ENCODE results near the gene KRT83.
"Not testable (repeated sequence)": the region's sequence is repeated elsewhere in the genome, so short reads cannot be mapped to it uniquely, and the experiment has no call there.

The KRT83 gene

DNA sequence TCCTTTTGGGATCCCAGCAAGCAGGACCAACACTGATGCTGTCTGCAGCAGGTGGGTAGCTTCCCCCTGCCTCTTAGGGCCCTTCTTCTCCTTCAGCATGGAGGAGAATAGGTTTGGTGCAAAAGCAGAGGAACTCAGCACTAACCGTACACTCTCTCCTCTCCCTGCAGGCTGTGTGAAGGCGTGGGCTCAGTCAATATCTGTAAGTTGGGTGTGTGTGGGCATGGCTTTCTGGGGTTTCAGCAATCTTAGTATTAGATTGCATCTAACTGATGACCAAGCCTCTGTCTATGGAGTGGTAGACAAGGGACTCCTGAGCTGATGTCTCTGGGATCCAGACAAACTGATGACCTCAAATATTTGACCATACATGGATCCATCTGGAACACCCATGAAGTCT is 31.8 kb upstream of the KRT83 start:
- no peak for DNase-seq

DNA sequence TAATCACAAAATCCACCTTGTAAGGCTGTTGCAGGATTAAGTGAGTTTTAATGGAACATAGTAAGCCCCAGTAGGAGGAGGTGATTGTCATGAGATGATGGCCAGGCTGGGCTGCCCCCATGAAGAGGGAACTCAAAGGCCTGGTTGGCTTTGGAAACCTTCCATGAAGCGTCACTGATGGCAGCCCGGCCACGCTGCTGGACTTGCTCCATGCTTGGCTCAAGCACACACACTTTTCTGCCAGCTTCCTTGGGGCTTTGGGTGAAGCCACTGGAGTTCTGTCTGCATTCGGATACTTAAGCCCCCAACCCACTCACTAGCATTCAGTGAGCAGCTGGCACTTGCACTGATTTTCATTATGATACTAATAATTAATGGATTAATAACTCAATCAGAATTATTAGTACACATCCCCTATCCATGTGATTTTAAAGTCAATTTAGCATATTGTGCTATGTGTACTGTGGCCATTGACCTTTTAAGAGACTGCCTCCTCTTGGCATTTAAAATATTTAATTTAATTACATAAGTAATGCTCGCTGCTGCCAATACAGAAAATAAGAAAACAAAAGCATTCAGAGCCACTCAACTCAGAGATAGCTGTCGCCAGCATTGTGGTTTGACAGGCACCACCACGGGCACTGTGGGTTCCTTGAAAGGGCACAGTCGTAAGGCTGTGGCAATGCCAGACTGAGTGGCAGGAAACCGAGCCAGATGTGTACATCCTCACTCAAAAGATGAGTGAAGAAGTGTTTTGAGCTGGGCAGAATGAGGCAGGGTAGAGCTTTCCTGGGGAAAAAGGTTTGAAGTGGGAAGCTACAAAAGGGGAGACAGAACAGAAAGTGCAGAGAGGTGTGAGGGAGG is 30.2 kb upstream of the KRT83 start:
- no peak for DNase-seq

DNA sequence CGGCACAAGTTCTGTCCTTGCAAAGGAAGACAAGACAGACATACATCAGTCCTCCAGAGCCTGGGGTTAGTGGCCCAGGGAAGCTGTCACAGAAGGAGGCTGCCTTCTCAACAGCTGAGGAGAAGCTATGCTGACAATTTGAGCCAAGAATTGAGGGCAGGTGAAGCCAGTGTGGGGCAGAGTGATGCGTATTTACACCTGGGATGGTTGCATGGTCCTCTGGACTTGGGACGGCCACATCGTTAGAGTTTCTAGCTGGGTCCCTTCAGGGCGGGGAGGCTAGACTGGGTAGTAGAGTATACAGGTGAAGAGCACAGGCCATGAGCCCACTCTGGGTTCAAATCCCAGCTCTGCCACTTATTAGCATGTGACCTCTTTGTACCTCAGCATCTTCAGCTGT is 29.6 kb upstream of the KRT83 start:
- DNase-seq = no peak

DNA sequence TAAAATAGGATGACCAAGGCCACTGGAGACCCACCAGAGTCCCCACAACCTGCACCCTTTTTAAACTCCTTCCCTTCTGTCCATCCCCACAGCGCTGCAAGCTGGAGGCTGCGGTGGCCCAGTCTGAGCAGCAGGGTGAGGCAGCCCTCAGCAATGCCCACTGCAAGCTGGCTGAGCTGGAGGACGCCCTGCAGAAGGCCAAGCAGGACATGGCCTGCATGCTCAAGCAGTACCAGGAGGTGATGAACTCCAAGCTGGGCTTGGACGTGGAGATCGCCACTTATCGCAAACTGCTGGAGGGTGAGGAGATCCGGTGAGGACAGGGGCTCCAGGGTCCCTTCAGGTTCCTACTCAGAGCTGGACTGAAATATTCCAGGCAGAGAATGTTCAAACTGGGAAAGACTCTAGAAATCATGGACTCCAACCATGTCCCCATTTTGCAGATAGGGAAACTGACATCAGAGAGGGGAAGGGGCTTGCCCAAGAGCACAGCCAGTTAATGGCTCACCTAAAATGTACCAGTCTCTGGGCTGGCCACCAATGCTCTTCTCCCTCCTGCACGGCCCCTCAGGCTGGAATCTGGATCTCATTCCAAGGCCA is 28.9 kb upstream of the KRT83 start:
- DNase-seq = no peak

DNA sequence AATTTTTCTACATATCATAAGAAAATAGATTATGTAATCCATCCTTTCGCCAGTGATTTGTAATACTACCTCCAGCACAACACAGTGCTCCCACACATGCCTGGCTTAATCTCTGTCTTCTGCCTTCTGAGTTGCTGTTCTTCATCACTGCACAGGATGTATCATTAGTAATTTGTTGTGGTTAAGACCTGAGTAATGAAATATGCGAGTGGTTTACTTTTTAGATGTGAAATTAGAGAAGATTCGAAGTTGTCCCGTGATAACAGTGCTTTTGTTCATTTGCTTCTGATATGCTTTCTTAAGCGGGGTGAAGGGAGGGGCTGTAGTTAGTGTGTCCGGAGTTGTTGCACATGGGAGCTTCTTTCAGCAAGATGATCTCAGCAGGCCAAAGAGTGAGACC is 28.0 kb upstream of the KRT83 start:
- no peak for DNase-seq

DNA sequence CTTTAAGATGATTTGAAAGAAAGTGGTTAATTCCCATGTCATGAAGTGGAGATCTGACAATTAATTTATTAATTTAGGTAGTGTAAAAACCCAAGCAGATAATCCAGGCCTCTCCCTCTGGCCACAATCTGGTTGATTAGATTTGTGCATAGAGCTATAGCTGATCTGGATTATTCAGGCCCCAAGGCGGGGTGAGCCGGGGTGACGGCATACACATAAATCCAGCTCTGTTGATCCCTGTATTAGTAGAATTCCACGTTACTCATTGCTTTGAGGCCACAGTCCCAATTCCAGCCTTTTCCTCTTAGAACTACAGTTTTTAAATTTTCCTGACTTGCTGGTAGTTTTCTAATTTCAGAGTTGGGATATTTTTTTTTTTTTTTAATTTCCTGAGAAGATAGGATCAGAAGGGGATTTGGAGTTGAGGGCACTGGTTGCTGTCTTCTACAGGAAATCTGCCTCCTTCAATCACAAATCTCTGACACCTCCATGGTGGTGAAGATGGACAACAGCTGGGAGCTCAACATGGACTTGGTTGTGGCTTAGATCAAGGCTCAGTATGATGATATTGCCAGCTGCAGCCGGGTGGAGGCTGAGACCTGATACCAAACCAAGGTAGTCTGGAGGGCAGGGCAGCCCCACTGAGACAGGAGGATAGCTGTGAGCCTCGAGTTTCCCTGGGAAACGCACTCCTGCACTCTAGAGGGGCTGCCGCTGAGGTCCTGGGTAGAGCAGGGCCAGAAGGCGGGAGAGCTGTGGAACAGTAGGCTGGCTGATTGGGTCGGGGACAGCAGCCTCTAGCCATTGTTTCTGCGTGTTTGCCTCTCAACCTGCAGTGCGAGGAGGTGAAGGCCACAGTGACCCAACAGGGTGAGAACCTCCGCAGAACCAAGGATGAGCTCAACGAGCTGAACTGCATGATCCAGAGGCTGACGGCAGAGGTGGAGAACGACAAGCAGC is 26.6 kb upstream of the KRT83 start:
- no peak for DNase-seq

DNA sequence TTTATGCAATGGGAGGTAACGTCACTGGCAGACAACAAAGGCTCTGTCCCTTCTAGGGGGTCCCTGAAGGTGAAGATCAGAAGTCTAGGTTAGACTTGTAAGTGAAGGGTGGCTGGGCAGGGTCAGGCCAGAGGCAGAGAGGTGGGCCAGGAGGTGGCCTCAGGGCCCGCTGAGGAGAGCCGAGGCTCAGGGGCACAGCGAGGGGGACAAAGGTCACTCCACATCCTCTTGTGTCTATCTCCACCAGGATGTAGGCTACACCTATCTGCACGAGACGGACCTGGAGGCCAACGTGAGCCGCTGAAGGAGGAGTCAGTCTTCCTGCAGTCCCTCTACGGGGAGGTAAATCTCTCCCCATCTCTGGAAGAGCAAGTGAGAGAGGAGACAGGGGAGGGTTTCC is 25.8 kb upstream of the KRT83 start:
- DNase-seq = no peak

DNA sequence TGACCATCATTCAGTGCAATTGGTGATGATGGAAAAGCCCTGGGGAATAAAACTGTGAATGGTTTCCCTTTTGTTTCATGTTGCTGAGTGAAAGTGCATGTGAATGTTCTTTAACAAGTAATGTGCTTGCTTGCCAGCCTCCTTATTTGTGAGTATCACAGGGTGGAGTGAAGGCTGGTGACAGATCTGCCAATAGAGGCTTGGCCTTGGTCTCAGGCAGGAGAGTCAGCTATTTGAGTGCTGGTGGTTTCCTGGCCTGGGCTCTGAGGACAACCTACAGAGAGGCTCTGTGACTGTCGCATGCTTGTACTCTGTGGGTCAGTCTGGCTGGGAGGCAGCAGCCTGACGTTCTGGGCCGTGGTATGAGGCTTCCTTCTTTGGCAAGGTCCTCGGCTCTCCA is 25.4 kb upstream of the KRT83 start:
- DNase-seq = no peak

DNA sequence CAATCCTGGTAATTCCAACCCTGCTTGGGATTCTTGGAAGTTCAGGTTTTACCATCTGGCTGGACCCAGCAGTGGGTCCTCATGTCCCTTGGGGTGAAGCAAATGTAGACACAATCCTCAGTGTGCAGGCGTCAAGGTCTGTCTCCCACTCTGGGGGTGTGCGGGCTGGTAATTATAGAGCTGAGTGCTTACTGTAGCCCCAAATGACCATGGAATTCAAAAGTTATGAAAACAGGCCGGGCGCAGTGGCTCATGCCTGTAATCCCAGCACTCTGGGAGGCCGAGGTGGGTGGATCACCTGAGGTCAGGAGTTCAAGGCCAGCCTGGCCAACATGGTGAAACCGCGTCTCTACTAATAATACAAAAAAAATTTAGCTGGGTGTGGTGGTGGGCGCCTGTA is 23.8 kb upstream of the KRT83 start:
- DNase-seq = not testable (repeated sequence)

DNA sequence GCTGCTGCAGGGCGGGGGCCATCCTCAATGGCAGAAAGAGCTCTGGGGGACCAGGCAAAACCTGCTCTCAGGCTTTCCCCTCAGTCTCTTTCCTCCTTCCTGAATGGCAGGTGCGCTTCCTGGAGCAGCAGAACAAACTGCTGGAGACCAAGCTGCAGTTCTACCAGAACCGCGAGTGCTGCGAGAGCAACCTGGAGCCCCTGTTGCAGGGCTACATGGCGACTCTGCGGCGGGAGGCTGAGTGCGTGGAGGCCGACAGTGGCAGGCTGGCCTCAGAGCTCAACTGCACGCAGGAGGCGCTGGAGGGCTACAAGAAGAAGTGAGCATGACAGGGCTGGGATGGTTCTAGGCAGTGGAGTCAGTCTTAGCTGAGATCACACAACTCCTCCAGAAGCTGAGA is 22.9 kb upstream of the KRT83 start:
- no peak for DNase-seq

DNA sequence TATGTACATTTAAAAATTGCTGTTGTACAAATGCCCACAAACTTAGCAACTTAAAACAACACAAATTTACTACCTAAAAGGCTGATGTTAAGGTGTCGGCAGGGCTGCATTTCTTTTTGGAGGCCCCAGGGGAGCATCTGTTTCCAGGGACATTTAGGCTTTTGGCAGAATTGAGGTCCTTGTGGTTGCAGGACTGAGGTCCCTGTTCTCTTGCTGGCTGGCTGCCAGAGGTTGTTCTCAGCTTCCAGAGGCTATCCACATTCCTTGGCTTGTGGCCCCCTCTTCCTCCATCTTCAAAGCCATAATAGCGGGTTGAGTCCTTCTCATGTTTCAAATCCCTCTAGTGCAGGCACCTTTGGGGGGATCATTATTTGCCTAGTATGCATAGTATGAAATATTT is 22.4 kb upstream of the KRT83 start:
- no peak for DNase-seq

DNA sequence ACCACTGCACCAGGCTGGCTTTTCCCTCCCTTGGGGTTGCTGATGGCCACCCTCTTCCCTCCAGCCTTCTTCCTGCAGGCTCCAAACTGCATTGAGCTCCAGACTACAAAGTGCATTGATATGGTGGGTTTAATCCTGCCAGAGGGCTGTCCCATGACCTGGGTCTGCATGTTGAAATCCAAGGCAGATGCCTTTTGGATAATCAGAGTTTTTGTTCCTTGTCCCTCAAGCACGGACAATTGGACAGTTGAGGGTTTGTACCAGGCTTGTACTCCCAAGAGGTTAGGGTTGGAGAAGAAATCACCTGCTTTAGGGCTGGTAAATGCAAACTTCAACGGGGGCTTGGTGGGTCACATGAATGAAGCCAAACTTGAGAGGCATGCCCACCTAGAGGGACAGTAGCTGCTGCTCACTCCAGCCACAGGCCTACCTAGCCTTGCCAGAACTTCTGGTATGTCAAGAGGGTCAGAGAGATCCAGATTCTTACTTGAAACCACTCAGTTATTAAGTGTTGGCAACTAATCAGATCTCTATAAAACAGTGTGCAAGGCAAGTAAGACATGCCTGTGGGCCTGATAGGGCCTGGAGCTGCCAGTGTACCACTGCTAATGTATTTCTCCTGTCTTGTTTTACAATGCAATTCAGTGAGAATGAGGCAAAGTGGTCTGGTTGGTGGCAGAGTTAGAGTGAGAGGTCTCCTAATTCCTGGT is 21.7 kb upstream of the KRT83 start:
- no peak for DNase-seq

DNA sequence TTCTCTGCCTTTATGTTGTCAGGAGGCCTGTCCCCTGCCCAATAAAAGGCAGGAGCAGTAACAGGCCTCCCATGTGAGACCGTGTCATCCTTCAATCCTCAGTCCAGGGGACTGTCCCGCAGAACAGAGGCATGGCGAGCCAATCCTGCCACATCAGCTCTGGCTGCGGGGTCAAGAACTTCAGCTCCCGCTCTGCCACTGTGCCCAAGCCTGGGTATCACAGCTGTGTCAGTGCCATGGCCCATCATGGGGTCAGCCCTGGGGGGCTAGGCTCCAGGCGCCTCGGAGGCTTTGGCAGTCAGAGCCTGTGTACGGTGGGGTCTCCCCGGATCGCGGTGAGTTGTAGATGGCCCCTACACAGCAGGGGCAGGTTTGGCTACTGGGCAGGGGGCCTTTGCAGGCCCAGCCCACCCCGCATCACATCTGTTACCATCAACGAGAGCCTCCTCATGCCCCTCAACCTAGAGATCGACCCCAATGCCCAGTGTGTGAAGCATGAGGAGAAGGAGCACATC is 19.9 kb upstream of the KRT83 start:
- DNase-seq = no peak

DNA sequence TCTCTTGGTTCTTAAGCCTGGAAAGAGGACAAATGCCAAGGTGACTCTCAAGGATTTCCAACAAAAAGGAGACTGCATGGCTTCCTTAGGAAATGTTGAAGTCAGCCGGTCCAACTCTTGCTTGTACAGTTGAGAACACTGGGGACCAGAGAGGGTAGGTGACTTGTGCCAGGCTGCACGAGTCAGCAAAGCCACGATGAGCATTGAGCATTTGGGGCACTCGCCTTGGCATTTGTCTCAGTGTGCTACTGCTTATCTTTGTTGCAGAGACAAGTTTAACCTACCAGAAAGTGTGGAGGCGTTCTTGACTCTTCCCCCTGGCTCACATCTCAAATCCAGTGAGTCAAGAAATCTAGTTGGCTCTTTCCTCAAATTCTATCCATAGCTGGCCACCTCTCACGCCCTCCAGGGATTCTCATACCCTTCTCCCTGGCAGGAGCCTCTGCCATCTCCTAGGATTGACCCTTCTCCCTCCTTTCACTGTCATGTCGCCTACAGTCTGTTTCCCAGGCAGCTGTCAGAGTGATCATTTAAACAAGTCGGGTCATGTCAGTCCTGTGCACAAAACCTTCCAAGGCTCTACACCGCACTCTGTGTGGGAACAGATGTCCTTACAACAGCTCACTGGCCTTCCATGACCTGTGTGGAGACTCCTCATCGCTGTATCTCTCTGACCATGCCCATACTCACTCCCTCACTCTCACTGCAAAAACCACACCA is 17.2 kb upstream of the KRT83 start:
- DNase-seq = peak; percentile 35

DNA sequence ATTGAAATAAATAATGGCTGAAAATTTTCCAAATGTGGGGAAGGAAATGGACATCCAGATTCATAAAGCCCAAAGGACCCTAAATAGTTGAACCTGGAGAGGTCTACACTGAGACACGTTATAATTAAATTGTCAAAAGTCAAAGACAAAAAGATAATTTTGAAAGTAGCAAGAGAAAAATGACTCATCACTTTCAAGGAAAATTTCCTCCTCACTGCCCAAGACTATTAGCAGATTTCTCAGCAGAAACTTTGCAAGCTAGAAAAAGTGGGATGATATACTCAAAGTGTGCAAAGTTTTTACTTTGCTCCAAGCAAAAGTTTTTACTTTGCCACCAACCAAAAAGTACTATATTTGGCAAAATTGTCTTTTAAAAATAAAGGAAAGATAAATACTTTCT is 15.9 kb upstream of the KRT83 start:
- DNase-seq = no peak

DNA sequence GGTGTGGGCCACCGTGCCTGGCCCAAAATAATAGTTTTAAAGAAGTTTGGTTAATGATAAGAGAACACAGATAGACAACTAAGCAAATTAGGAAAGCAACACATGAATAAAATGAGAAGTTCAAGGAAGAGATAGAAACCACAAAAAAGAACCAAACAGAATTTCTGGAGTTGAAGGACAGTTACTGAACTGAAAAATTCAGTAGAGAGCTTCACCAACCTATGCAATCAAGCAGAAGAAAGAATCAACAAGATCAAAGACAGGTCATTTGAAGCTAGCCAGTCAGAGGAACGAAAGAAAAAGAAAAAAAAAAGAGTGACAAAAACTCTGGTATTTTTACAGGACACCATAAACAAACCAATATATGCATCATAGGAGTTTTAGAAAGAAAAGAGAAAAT is 15.4 kb upstream of the KRT83 start:
- no peak for DNase-seq

DNA sequence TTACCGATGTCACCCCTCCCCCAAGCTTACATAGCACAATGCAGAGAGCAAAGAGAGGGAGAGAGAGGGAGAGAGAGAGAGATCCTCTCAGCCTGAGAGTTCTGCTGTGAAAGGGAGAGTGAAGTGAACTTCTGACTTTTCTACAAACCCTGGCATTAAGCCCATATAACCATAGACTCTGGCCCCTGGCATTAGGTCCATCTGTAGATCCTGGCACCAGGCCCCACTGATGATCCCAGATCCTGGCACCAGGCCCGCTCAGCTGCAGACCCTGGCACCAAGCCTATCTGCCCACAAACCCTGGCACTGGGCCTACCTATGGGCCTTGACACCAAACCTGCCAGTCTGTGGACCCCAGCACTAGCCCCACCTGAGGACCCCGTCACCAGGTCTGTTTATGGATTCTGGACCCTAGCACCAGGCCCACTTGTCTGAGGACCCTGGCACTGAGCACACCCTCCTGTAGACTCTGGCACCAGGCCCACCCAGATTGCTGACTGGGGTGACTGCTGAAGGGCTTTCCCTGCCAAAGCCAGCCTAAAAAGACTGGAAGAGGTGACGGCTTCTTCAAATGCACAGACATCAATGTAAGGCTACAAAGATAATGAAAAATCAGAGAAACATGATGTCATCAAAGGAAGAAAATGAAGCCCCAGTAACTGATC is 14.5 kb upstream of the KRT83 start:
- peak; percentile 57 for DNase-seq

DNA sequence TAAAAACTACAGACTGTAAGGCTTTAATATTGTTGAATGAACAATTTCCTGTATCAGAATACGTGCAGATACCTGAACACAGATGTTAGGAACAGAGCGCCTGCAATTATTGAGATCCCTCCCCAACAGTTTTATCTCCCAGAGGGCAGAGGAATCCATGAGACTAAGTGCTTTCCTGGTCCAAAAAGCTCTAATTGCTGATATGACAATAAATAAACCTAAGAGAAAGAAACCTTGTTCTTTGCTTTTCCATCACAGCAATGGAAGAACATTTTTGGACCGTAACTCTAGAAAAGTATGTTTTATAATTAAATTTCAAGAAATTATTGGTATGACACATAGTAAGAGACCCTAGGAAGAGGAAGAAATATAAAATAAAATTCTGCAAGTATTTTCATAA is 13.0 kb upstream of the KRT83 start:
- no peak for DNase-seq

DNA sequence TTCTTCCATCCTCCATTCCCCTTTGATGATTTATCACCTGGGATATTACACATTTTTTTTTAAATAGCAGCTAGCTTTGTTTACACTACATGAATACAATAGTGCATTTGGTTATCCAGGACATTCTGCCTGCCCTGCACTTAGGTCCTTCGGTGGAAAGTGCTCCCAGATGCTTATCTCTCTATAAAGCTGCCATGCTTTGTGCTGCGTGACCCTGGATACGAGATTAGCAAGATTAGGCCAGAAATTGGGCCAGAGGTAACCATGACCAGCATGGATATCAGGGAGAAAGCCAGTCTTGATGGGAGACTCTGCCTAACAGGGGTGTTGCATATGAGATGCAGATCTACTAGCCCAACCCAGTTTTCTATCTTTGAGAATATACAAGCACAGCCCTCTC is 12.1 kb upstream of the KRT83 start:
- no peak for DNase-seq

DNA sequence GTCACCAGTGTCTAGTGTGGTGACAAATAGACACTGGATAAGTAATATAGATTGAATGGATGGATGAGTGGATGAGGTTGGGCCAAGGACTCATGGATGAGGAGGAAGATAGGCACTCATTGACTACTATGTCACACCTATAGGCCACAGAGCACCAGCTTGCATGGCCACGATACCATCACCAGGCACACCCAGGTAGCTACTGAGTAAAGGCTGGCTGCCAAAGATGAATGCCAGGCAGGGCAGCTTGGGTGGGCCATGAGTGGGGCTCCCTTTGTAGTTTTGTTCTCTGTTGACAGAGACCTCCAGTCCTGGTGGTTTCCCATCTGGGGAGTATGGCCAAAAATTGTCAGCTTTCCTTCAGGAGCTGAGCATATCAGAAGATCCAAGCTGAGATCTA is 11.2 kb upstream of the KRT83 start:
- no peak for DNase-seq

DNA sequence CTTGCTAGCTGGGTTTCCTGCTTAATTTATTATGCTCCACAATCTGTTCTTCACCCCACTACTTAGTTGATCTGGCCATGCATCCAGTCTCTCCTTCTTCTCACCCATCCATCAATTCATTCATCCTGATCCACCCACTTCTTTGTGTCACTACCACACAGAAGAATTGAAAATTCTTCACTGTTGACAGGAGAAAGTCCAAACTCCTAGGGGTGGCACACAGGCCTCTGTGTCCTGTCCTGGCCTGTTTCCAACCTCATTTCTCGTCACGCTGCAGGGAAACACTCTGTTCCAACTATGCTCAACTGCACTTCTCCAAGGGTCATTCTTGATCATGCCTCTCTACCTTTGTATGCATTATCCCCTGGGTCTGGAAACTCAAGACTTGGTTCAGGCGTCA is 10.6 kb upstream of the KRT83 start:
- no peak for DNase-seq

DNA sequence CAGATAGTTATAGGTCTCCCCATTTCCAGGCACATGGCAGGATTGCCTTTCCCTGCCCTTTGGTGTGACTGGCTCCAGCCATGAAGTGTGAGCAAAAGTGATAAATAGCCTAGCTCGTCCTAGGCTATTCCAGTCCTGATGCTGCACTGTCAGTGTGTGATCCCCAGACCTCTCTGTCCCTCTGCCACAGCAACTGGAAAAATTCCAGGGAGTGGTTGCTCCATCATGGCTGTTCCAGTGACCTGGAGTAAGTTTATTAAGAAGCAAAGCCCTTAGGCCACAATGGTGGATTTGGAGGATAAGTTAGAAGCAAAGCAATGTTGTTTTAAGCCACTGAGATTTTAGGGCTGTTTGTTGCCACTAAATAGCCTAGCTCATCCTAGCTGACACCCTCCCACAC is 9.8 kb upstream of the KRT83 start:
- no peak for DNase-seq

All from DMS 273 treated with DMSO at 0.1 percent for 48 hours (cell line).